H1 (cell line): ENCODE measurements around the gene PSMD13. TPM values are rescaled to one million over a fixed set of nuclear protein-coding genes. Genes with fewer than 3 reads are reported as not detected.

Source experiments
- CTCF ChIA-PET: fragments of 300-600 bp; sonication (Branson Sonifier 250); formaldehyde crosslinking; loops from one replicate; lab custom pipeline; 2021; ENCODE audit not compliant: partially characterized antibody; lab: Charles Lee
- POLR2A ChIA-PET: fragments of 300-600 bp; sonication (Branson Sonifier 250); formaldehyde crosslinking; loops from one replicate; lab custom pipeline; 2021; ENCODE audit warnings: inconsistent platforms; ENCODE audit not compliant: partially characterized antibody; lab: Charles Lee
- DNase-seq, 2 experiments: peaks; one replicate each; pipeline versions ENCODE4 v3.0.0 to v3.0.0-alpha.2; 2010 to 2022; ENCODE audit warnings: low spot score in 2 of 2, low read depth in 1 of 2, mixed read lengths in 1 of 2
- FAIRE-seq: peaks from 2 replicates; lab custom pipeline; 2011; peaks lifted over from hg19 to GRCh38; lab: Jason Lieb, UNC
- H2AFZ ChIP-seq: 2 replicates; pipeline ENCODE4 v1.8.1; 2012; ENCODE audit warnings: low read length, inconsistent platforms
- H2AK5ac ChIP-seq: 2 replicates; pipeline ENCODE4 v1.6.1; 2013; ENCODE audit warnings: low read depth, low read length
- H2BK120ac ChIP-seq: replicated peaks from 2 replicates; pipeline ENCODE3; 2013; ENCODE audit warnings: low read depth, low read length, inconsistent platforms
- H2BK12ac ChIP-seq: 2 replicates; pipeline ENCODE4 v1.6.1; 2013; ENCODE audit warnings: low read depth, low read length
- H2BK15ac ChIP-seq: 2 replicates; pipeline ENCODE4 v1.6.1; 2013; ENCODE audit warnings: low read length
- H2BK20ac ChIP-seq: 2 replicates; pipeline ENCODE4 v1.6.1; 2013; ENCODE audit warnings: low read length
- H2BK5ac ChIP-seq: 2 replicates; pipeline ENCODE4 v1.6.1; 2013; ENCODE audit warnings: low read depth, low read length
- H3K14ac ChIP-seq: 2 replicates; pipeline ENCODE4 v1.6.1; 2013; ENCODE audit warnings: inconsistent platforms; ENCODE audit not compliant: insufficient read length
- H3K18ac ChIP-seq: 2 replicates; pipeline ENCODE4 v1.6.1; 2013; ENCODE audit warnings: low read length; ENCODE audit errors: extremely low read depth
- H3K23ac ChIP-seq: 2 replicates; pipeline ENCODE4 v1.6.1; 2013; ENCODE audit warnings: inconsistent platforms; ENCODE audit not compliant: insufficient read length
- H3K23me2 ChIP-seq: 2 replicates; pipeline ENCODE4 v1.6.1; 2013; ENCODE audit warnings: low read depth, low read length
- H3K27ac ChIP-seq: 2 replicates; pipeline ENCODE4 v1.6.1; 2011; ENCODE audit warnings: low read depth, low read length, inconsistent platforms
- H3K27me3 ChIP-seq, 4 experiments: replicated peaks in 1 of 4; 1 replicate in 1 of 4; 2 replicates in 3 of 4; pipeline versions ENCODE4 v1.6.1 to v1.8.1; 2011 to 2013; ENCODE audit warnings: low read length in 3 of 4, mild to moderate bottlenecking in 3 of 4, inconsistent platforms in 2 of 4, mixed read lengths in 2 of 4, moderate library complexity in 1 of 4; ENCODE audit not compliant: control insufficient read depth in 3 of 4, insufficient read depth in 3 of 4; ENCODE audit errors: extremely low read depth in 1 of 4
- H3K36me3 ChIP-seq, 4 experiments: 2 replicates each; pipeline versions ENCODE4 v1.6.1 to v1.8.1; 2011 to 2013; ENCODE audit warnings: mild to moderate bottlenecking in 4 of 4, low read length in 3 of 4, moderate library complexity in 2 of 4, control low read depth in 1 of 4, inconsistent platforms in 1 of 4; ENCODE audit not compliant: insufficient read depth in 4 of 4, control insufficient read depth in 2 of 4
- H3K4ac ChIP-seq: replicated peaks from 2 replicates; pipeline ENCODE3; 2013; ENCODE audit warnings: low read length, low read depth, mixed read lengths, inconsistent platforms; ENCODE audit not compliant: insufficient read length
- H3K4me1 ChIP-seq, 4 experiments: replicated peaks in 1 of 4; 1 replicate in 1 of 4; 2 replicates in 3 of 4; pipeline versions ENCODE4 v1.6.1 to v1.8.1; 2011 to 2013; ENCODE audit warnings: low read length in 3 of 4, inconsistent platforms in 2 of 4, mixed read lengths in 1 of 4; ENCODE audit not compliant: insufficient read depth in 4 of 4, control insufficient read depth in 3 of 4
- H3K4me2 ChIP-seq, 2 experiments: 2 replicates each; pipeline versions ENCODE4 v1.6.1 to v1.8.1; 2011 to 2013; ENCODE audit warnings: low read depth in 2 of 2, low read length in 2 of 2, control low read depth in 1 of 2, inconsistent platforms in 1 of 2, mild to moderate bottlenecking in 1 of 2; ENCODE audit not compliant: insufficient read depth in 1 of 2
- H3K4me3 ChIP-seq, 4 experiments: fragments of 200-600, 300-600 bp in 1 of 4; sonication (generic), shearing (Covaris generic), sonication (Bioruptor Twin) in 1 of 4; 2 replicates each; pipeline versions ENCODE4 v1.5.1 to v1.8.1; 2011 to 2016; ENCODE audit warnings: low read length in 4 of 4, low read depth in 3 of 4, control low read depth in 2 of 4, inconsistent platforms in 2 of 4, mild to moderate bottlenecking in 2 of 4, mixed read lengths in 1 of 4, moderate library complexity in 1 of 4; ENCODE audit not compliant: insufficient read depth in 2 of 4; ENCODE audit errors: extremely low read depth in 1 of 4
- H3K56ac ChIP-seq: replicated peaks from 2 replicates; pipeline ENCODE3; 2013; ENCODE audit warnings: low read depth, mild to moderate bottlenecking, mixed read lengths, low read length, inconsistent platforms; ENCODE audit not compliant: insufficient read length
- H3K79me1 ChIP-seq: 2 replicates; pipeline ENCODE4 v1.6.1; 2013; ENCODE audit warnings: low read depth, low read length, control low read depth
- H3K79me2 ChIP-seq, 2 experiments: 2 replicates each; pipeline versions ENCODE4 v1.6.1 to v1.8.1; 2012 to 2013; ENCODE audit warnings: low read length in 2 of 2, mild to moderate bottlenecking in 2 of 2, inconsistent platforms in 1 of 2; ENCODE audit not compliant: insufficient read depth in 2 of 2, control insufficient read depth in 1 of 2
- H3K9ac ChIP-seq, 4 experiments: replicated peaks in 1 of 4; 1 replicate in 1 of 4; 2 replicates in 3 of 4; pipeline versions ENCODE4 v1.6.1 to v1.8.1; 2011 to 2013; ENCODE audit warnings: low read depth in 3 of 4, low read length in 3 of 4, control low read depth in 2 of 4, mild to moderate bottlenecking in 2 of 4, moderate library complexity in 2 of 4, inconsistent platforms in 1 of 4; ENCODE audit errors: extremely low read depth in 1 of 4
- H3K9me3 ChIP-seq, 2 experiments: 2 replicates each; pipeline versions ENCODE4 v1.6.1 to v1.8.1; 2012 to 2013; ENCODE audit warnings: mild to moderate bottlenecking in 2 of 2, moderate library complexity in 2 of 2, control low read depth in 1 of 2, inconsistent platforms in 1 of 2, low read depth in 1 of 2, low read length in 1 of 2, mixed read lengths in 1 of 2; ENCODE audit not compliant: insufficient read depth in 2 of 2
- H4K20me1 ChIP-seq, 2 experiments: replicated peaks in 1 of 2; 2 replicates each; pipeline versions ENCODE3 to v1.8.1; 2011 to 2013; ENCODE audit warnings: inconsistent platforms in 2 of 2, low read length in 2 of 2, mild to moderate bottlenecking in 1 of 2; ENCODE audit not compliant: insufficient read depth in 2 of 2, control insufficient read depth in 1 of 2
- H4K5ac ChIP-seq: 2 replicates; pipeline ENCODE4 v1.6.1; 2013; ENCODE audit warnings: low read length, low read depth, mixed read lengths, inconsistent platforms; ENCODE audit not compliant: insufficient read length
- H4K8ac ChIP-seq: 2 replicates; pipeline ENCODE4 v1.8.0; 2013; ENCODE audit warnings: mild to moderate bottlenecking, moderate library complexity, low read length, inconsistent platforms; ENCODE audit not compliant: insufficient read depth; ENCODE audit errors: extremely low read depth
- H4K91ac ChIP-seq: replicated peaks from 2 replicates; pipeline ENCODE3; 2013; ENCODE audit warnings: low read length, mixed read lengths, inconsistent platforms; ENCODE audit not compliant: insufficient read length
- BRCA1 ChIP-seq: IDR thresholded peaks from 2 replicates; pipeline ENCODE4 v1.6.1; 2012; ENCODE audit warnings: low read depth, low read length, improper control_type of control experiment
- POLR2AphosphoS5 ChIP-seq: IDR thresholded peaks from 2 replicates; pipeline ENCODE4 v1.6.1; 2011; ENCODE audit warnings: low read depth, low read length
- polyA plus RNA-seq, 7 experiments: library from polyadenylated mRNA; depleted of rRNA in 3 of 7; stranded (reverse) in 5 of 7; unstranded in 2 of 7; fragments of >200 nt in 5 of 7; fragments of 200-250 nt in 2 of 7; gene quantifications; 1 replicate in 5 of 7; 2 replicates in 1 of 7; 4 replicates in 1 of 7; pipeline versions ENCODE4 v1.2.1 to v1.2.3, GENCODE V29; 2011 to 2013; ENCODE audit warnings: missing spikeins in 2 of 7, mixed read lengths in 2 of 7
- total RNA-seq: library from RNA; stranded (reverse); fragmentation: NEBNext Ultra II Directional; extraction: Animal tissue kit (Norgen Biotek cat#: 25700); gene quantifications from 2 replicates; pipeline ENCODE4 v1.2.1, GENCODE V29; 2021

PSMD13 gene
- total and polyA plus RNA-seq, 2 of the 8 experiments (the other 6 are each of a cell fraction or from before 2014, with no cell fraction given): 121 to 141 TPM

DNA sequence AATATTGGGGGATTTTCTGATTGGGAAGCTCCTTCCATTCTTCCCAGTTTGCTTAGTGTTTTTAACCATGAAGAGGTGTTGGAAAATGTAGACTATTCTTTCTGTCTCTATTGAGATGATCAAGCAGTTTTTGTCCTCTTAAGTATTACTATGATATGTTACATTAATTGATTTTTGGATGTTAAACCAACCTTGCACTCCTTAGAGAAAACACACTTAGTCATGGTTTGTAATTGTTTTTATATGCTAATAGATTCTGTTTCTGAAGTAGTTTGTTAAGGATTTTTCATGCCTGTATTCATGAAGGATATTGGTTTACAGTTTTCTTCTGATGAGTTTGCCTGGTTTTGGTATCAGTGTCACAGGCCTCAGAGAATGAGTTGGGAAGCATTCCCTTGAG is 39.4 kb downstream of the PSMD13 start:
- H3K27ac ChIP-seq: no peak overlapping the region
- H3K14ac ChIP-seq: no peak overlapping the region
- H3K79me1 ChIP-seq: no peaks in the 10 kb centered on the region
- H4K8ac ChIP-seq: no peak overlapping the region
- H3K9me3 ChIP-seq: no peaks in the 10 kb centered on the region
- no peak overlapping the region for H2BK15ac ChIP-seq
- H2BK12ac ChIP-seq: no peak overlapping the region
- H3K9ac ChIP-seq: no peak overlapping the region
- H3K4me2 ChIP-seq: no peak overlapping the region
- ChIA-PET CTCF (interaction anchor here (0.9 to 7.0 kb wide), 3 partner anchors 15 to 87 kb away, joined by 4 to 36 read pairs (median 5); no protein-coding TSS in a partner anchor), POLR2A (interaction anchor here (1.3 kb wide), 1 partner anchor 9 kb away, joined by 4 read pairs; no protein-coding TSS in a partner anchor)
- TF ChIP-seq POLR2AphosphoS5: no peak
- no peak for TF ChIP-seq BRCA1
- no peak overlapping the region for H2AK5ac ChIP-seq
- no peaks in the 10 kb centered on the region for H3K36me3 ChIP-seq
- DNase-seq (no peak), FAIRE-seq (no peak)
- H3K18ac ChIP-seq: no peak overlapping the region
- H3K27me3 ChIP-seq: peaks cover 0 to 3% (median 1%) of the 10 kb centered on the region in 4 experiments; a peak in 2 of 7 replicates
- no peak overlapping the region for H2AFZ ChIP-seq
- no peak overlapping the region for H4K91ac ChIP-seq
- H3K4me3 ChIP-seq: no peak overlapping the region
- H3K79me2 ChIP-seq: no peaks in the 10 kb centered on the region
- no peak overlapping the region for H2BK5ac ChIP-seq
- no peak overlapping the region for H3K4ac ChIP-seq
- H3K56ac ChIP-seq: no peak overlapping the region
- no peak overlapping the region for H3K23ac ChIP-seq
- no peaks in the 10 kb centered on the region for H3K23me2 ChIP-seq
- no peaks in the 10 kb centered on the region for H4K20me1 ChIP-seq
- H3K4me1 ChIP-seq: peaks cover 0 to 3% (median under 1%) of the 10 kb centered on the region in 4 experiments; a peak in 3 of 7 replicates
- no peak overlapping the region for H4K5ac ChIP-seq
- no peak overlapping the region for H2BK20ac ChIP-seq
- H2BK120ac ChIP-seq: no peak overlapping the region
